ENCODE results near the gene CPOX.
A peak's percentile ranks its signal among the peaks of the same experiment; 100 is the strongest.
"Not testable (repeated sequence)": the region's sequence is repeated elsewhere in the genome, so short reads cannot be mapped to it uniquely, and the experiment has no call there.

Gene CPOX

DNA sequence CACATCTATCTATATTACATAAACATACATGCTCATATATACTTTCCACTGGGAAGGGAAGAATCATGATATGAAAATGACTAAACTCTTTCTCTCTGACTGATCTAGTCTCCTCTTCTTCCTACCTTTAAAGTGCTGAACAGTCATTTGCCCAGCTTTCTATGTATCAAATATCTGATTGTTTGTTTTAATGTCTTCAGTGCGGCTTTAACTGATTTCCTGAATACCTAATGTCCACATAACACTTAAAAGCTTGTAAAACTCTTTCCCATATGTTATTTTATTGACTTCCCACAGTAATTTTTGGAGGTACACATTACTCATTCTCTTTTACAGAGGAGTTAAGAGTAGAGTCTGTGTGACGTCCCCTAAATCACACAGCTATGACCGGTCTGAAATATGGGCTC is 28.2 kb downstream of the CPOX start:
- TF ChIP-seq POLR2A (IDR thresholded peaks at IDR 0.05; ENCODE audit: extremely low read depth, insufficient read length) = no peak
- no peak for TF ChIP-seq CTCF (IDR thresholded peaks at IDR 0.05; ENCODE audit: low read depth, low read length)
- TF ChIP-seq MYC (IDR thresholded peaks at IDR 0.05; ENCODE audit: low read depth, low read length) = no peak
- TF ChIP-seq, protein P1, sequence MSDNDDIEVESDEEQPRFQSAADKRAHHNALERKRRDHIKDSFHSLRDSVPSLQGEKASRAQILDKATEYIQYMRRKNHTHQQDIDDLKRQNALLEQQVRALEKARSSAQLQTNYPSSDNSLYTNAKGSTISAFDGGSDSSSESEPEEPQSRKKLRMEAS (IDR thresholded peaks at IDR 0.05; ENCODE audit: low read depth, low read length) = no peak
- no peak for DNase-seq (ENCODE audit: low read depth)
- no peak overlapping the region for H3K4me3 ChIP-seq (ENCODE audit: low read depth, low read length)

DNA sequence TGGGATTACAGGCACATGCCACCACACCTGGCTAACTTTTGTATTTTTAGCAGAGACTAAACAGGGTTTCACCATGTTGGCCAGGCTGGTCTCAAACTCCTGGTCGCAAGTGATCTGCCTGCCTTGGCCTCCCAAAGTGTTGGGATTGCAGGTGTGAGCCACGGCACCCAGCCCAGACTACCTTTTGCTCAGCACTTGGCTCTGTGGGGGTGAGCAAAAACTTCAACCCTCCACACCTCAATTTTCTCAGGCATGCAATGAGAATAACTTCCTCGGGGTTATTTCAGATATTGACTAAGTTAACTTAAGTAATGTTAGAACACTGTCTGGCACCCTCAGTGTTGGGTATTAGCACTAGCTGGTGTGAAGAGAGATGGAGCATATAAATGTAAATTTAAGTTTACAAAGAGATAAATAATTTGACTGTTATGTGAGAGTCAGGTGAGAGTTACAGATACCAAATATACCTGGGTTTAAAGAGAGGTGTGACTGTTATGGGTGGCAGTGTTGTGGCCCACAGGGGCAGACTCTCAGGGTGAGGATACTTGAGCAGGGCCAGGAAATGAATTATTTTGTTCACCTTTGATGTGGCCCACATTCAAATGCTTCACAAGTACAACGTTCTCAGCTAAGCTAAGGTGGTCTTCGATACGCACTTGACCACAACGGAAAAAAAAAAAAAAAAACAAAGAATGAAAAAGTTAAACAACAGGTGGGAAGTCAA is 29.0 kb downstream of the CPOX start:
- H3K4me3 ChIP-seq (ENCODE audit: low read depth, low read length) = no peak overlapping the region
- no peak for DNase-seq (ENCODE audit: low read depth)
- TF ChIP-seq, protein P1 (IDR thresholded peaks at IDR 0.05; ENCODE audit: low read depth, low read length) = no peak
- TF ChIP-seq POLR2A (IDR thresholded peaks at IDR 0.05; ENCODE audit: extremely low read depth, insufficient read length) (no peak), CTCF (IDR thresholded peaks at IDR 0.05; ENCODE audit: low read depth, low read length) (no peak), MYC (IDR thresholded peaks at IDR 0.05; ENCODE audit: low read depth, low read length) (no peak)

GRCh38 chr3:98563661-98564281 is 29.6 kb downstream of the CPOX start:
- no peak overlapping the region for H3K4me3 ChIP-seq (ENCODE audit: low read depth, low read length)
- DNase-seq (ENCODE audit: low read depth) = peak; percentile 23
- no peak for TF ChIP-seq MYC (IDR thresholded peaks at IDR 0.05; ENCODE audit: low read depth, low read length)
- no peak for TF ChIP-seq CTCF (IDR thresholded peaks at IDR 0.05; ENCODE audit: low read depth, low read length)
- no peak for TF ChIP-seq POLR2A (IDR thresholded peaks at IDR 0.05; ENCODE audit: extremely low read depth, insufficient read length)
- TF ChIP-seq, protein P1 (IDR thresholded peaks at IDR 0.05; ENCODE audit: low read depth, low read length) = no peak

DNA sequence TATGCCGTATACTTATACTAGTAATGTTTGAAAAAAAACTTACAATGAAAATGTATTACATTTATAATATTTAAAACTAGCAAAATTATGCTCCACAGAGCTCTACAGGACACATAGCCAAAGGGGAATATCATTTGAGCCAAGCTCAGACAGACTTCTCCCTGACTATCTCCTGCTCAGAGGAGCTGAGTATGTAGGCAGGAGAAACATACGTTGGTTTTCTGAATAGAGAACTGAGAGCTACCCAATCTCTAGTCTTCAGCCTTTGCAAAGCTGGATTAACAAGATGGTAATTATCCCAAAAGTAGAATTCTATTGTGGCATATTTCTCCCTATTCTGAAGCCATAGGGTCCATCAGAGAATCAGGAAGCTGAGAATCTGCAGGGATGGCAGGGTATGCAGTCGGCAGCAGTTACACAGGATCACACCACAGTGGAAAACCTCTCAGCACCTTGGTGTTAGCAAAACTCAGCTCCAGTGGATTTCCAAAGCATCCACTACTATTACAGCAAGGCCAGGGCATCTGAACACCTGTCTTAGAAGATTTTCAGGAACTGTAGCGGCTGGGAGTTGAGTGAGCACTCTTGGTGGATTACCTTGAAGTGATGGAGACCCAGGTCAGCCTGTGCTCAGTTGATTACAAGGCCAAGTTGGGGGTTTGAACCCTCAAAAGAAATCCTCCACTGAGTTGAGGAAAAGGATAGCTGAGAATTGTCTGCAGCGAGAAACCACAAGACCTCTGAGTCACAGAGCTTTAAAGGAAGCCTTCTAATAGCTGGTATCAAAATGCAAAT is 31.5 kb downstream of the CPOX start:
- TF ChIP-seq, protein P1 (IDR thresholded peaks at IDR 0.05; ENCODE audit: low read depth, low read length) = no peak
- TF ChIP-seq MYC (IDR thresholded peaks at IDR 0.05; ENCODE audit: low read depth, low read length) = no peak
- TF ChIP-seq CTCF (IDR thresholded peaks at IDR 0.05; ENCODE audit: low read depth, low read length) = no peak
- no peak for TF ChIP-seq POLR2A (IDR thresholded peaks at IDR 0.05; ENCODE audit: extremely low read depth, insufficient read length)
- H3K4me3 ChIP-seq (ENCODE audit: low read depth, low read length) = no peak overlapping the region
- peak; percentile 12 for DNase-seq (ENCODE audit: low read depth)

DNA sequence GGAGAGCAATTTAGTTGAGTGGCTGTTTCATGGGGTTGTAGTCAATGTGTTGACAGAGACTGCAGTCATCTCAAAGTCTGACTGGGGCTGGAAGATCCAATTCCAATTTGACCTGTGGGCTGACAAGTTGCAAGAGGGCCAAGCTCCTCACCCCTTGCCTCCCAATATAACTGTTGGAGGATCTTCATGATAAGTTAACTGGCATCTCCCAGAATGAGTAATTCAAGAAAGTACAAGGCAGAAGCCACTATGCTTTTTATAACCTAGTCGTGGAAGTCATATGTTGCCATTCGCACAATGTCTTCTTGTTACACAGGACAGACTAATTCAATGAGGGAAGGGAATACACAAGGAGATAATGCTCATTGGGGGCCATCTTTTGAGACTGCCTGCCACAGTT is 32.5 kb downstream of the CPOX start:
- no peak for DNase-seq (ENCODE audit: low read depth)
- no peak overlapping the region for H3K4me3 ChIP-seq (ENCODE audit: low read depth, low read length)
- TF ChIP-seq MYC (IDR thresholded peaks at IDR 0.05; ENCODE audit: low read depth, low read length) (no peak), POLR2A (IDR thresholded peaks at IDR 0.05; ENCODE audit: extremely low read depth, insufficient read length) (no peak), CTCF (IDR thresholded peaks at IDR 0.05; ENCODE audit: low read depth, low read length) (no peak)
- TF ChIP-seq, protein P1 (IDR thresholded peaks at IDR 0.05; ENCODE audit: low read depth, low read length) = no peak

GRCh38 chr3:98559769-98560168 is 33.6 kb downstream of the CPOX start:
- not testable (repeated sequence) for DNase-seq (ENCODE audit: low read depth); H3K4me3 ChIP-seq (ENCODE audit: low read depth, low read length)
